Kidney (tissue), 14 donors: ENCODE data around the gene IRAK2. TPM values are rescaled to one million over a fixed set of nuclear protein-coding genes. Genes with fewer than 3 reads are reported as not detected.

ENCODE experiments used
- DNase-seq, 5 donors: peaks; one replicate each; pipeline ENCODE4 v3.0.0-alpha.2; 2013 to 2020
- FAIRE-seq: peaks from 2 replicates; lab custom pipeline; 2012; peaks lifted over from hg19 to GRCh38; lab: Jason Lieb, UNC
- H3K27ac ChIP-seq, 2 donors: one replicate each; pipeline ENCODE4 v1.7.0; 2013; ENCODE audit warnings: low read depth in 2 of 2, low read length in 2 of 2, inconsistent platforms in 1 of 2
- H3K27me3 ChIP-seq: one replicate; pipeline ENCODE4 v1.7.1; 2013; ENCODE audit warnings: low read length, inconsistent platforms; ENCODE audit not compliant: control insufficient read depth, insufficient read depth
- H3K36me3 ChIP-seq, 3 donors: one replicate each; pipeline versions ENCODE4 v1.7.0 to v1.7.1; 2013; ENCODE audit warnings: low read length in 3 of 3, control low read depth in 1 of 3, inconsistent platforms in 1 of 3; ENCODE audit not compliant: insufficient read depth in 3 of 3, control insufficient read depth in 2 of 3
- H3K4me1 ChIP-seq, 3 donors: one replicate each; pipeline versions ENCODE4 v1.7.0 to v1.7.1; 2013; ENCODE audit warnings: low read length in 3 of 3, inconsistent platforms in 1 of 3, low read depth in 1 of 3; ENCODE audit not compliant: control insufficient read depth in 2 of 3, insufficient read depth in 2 of 3
- H3K4me3 ChIP-seq, 3 donors: one replicate each; pipeline versions ENCODE4 v1.7.0 to v1.8.1; 2013; ENCODE audit warnings: low read length in 3 of 3, control low read depth in 1 of 3, inconsistent platforms in 1 of 3
- H3K9ac ChIP-seq, 3 donors: one replicate each; pipeline versions ENCODE4 v1.7.0 to v1.7.1; 2013; ENCODE audit warnings: low read length in 3 of 3, control low read depth in 1 of 3, inconsistent platforms in 1 of 3
- H3K9me3 ChIP-seq, 3 donors: one replicate each; pipeline versions ENCODE4 v1.7.0 to v1.7.1; 2013; ENCODE audit warnings: low read length in 3 of 3, control low read depth in 1 of 3, inconsistent platforms in 1 of 3; ENCODE audit not compliant: control insufficient read depth in 2 of 3, insufficient read depth in 1 of 3
- CTCF ChIP-seq: IDR thresholded peaks from 3 replicates; pipeline ENCODE4 v1.5.1; 2012; ENCODE audit warnings: mild to moderate bottlenecking, moderate library complexity, borderline replicate concordance; ENCODE audit not compliant: insufficient read depth; ENCODE audit errors: extremely low read depth
- intact Hi-C: fragments of 100-400 bp; cut with DNase I; formaldehyde crosslinking; loops from one replicate; pipeline ENCODE4 v1.11.1; 2022
- polyA plus RNA-seq: library from polyadenylated mRNA; stranded (reverse); fragments of 350-450 nt; fragmentation: Illumina TruSeq; extraction: RNeasy Lipid Tissue Mini Kit (QIAGEN cat#74804); gene quantifications from one replicate; pipeline ENCODE4 v1.2.3, GENCODE V29; 2014; ENCODE audit warnings: low read depth, low replicate concordance; ENCODE audit not compliant: insufficient read depth
- total RNA-seq: library from RNA; stranded (reverse); fragmentation: NEBNext Ultra II Directional; extraction: Animal tissue kit (Norgen Biotek cat#: 25700); gene quantifications from one replicate; pipeline ENCODE4 v1.2.1, GENCODE V29; 2021
- donor health status: control.
- donor health status: control.
- donor health status: control.
- donor health status: control.
- donor health status: control.
- donor health status: DM: yes; HTN: yes; CAD: no.
- donor health status: Normal renal cell carcinoma (clear cell type).

Gene IRAK2
- total and polyA plus RNA-seq, 2 donors from 2014 or later: 1.2 to 8.9 TPM

GRCh38 chr3:10223676-10224639 is 59.2 kb downstream of the IRAK2 start:
- Histone ChIP-seq H3K27me3 (no peaks in the 10 kb centered on the region), H3K9ac (no peak overlapping the region), H3K27ac (no peak overlapping the region), H3K36me3 (peaks cover 0 to 3% (median 0%) of the 10 kb centered on the region in 3 donors), H3K9me3 (no peaks in the 10 kb centered on the region), H3K4me3 (no peak overlapping the region), H3K4me1 (peaks cover 0 to 8% (median 0%) of the 10 kb centered on the region in 3 donors)
- DNase-seq (no peak), FAIRE-seq (no peak)
- intact Hi-C loops: no loop called here
- TF ChIP-seq CTCF: no peak

DNA sequence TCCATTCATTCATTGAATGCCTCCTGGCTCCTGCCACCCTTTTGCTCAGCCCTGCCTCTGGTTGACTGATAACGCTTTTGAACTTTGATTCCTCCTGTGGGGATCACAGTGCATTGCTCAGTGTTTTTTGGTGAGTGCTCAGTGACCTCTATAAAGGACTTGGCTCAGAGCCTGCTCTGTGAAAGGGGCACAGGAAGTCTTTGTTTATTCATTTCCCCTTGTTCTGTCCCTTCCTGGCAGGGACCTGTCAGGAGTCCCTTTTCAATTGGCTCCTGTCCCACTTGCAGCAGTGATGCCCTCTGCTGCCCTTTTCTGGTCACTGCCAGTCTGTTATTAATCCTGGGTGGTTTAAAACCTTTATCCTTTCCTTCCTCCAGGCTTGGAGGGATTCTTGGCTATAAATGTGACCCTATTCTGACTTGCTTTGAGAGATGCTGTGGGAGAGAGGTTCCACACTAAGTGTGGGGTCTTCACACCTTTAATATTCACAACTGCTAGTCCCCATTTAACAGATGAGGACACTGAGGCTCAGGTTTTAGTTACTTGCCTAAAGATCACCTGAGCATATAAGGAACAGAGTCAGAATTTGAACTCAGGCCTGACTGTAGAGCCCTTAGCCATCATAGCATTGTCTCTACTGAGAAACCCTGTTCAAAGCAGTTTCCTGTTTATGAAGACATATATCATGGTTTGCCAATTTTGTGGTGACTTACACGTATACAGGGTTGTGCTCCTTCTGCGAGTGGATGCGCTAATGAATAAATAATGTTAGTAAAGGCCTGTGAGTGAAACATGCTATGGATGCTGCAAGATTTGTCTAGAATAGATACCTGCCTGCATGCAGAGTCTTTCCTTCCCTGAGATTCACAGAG is 60.3 kb downstream of the IRAK2 start:
- Histone ChIP-seq H3K9ac (no peak overlapping the region), H3K4me1 (peaks cover 0 to 8% (median 0%) of the 10 kb centered on the region in 3 donors), H3K36me3 (peaks cover 0 to 3% (median 0%) of the 10 kb centered on the region in 3 donors), H3K27ac (no peak overlapping the region), H3K9me3 (no peaks in the 10 kb centered on the region), H3K27me3 (no peaks in the 10 kb centered on the region), H3K4me3 (no peak overlapping the region)
- FAIRE-seq: no peak
- intact Hi-C loops: no loop called here
- DNase-seq: peak in 4 of 5 donors; percentile 45 to 80 (median 63)
- TF ChIP-seq CTCF: peak; percentile 91

- Histone ChIP-seq H3K9ac (no peak overlapping the region), H3K4me3 (no peak overlapping the region), H3K27me3 (no peaks in the 10 kb centered on the region), H3K27ac (no peak overlapping the region), H3K36me3 (peaks cover 0 to 3% (median 0%) of the 10 kb centered on the region in 3 donors), H3K9me3 (no peaks in the 10 kb centered on the region), H3K4me1 (peaks cover 0 to 8% (median 0%) of the 10 kb centered on the region in 3 donors)
- DNase-seq: no peak
- no peak for TF ChIP-seq CTCF
- intact Hi-C loops: no loop called here
- FAIRE-seq: no peak
Measured at GRCh38 chr3:10226293-10226692, 61.6 kb downstream of the IRAK2 start.
